Measurements from ENCODE around the gene PHETA2. TPM values are rescaled to one million over a fixed set of nuclear protein-coding genes. Genes with fewer than 3 reads are reported as not detected.

Gene PHETA2, protein sequence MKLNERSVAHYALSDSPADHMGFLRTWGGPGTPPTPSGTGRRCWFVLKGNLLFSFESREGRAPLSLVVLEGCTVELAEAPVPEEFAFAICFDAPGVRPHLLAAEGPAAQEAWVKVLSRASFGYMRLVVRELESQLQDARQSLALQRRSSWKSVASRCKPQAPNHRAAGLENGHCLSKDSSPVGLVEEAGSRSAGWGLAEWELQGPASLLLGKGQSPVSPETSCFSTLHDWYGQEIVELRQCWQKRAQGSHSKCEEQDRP
- total RNA-seq (2012; rRNA removed) (6.1 and 6.5 TPM in 2 replicates), polyA plus RNA-seq (2012; rRNA removed) (10.0 and 10.9 TPM in 2 replicates), Bru-seq, nascent RNA (percentile 61 among the genes with signal in this experiment), BruChase-seq, experiment 1, labeled RNA remaining after a 6-hour chase (percentile 43 among the genes with signal in this experiment), BruChase-seq, experiment 2, labeled RNA remaining after a 2-hour chase (percentile 72 among the genes with signal in this experiment)
- 8.8 and 10.2 TPM in 2 replicates for polyA plus RNA-seq (2012; cell fraction: cytosol; rRNA removed)
- polyA plus RNA-seq (2012; cell fraction: nucleus; rRNA removed; ENCODE audit: low replicate concordance): 16.5 and 17.8 TPM in 2 replicates
- long read RNA-seq, transcript PHETA2-201 (3 exons, 2,335 nt): major isoform, 19 of 28 reads
- long read RNA-seq, partial matches to known transcripts: 9 of 28 reads
- long read RNA-seq, other reads (novel, unspliced or antisense): 0 of 28 reads

DNA sequence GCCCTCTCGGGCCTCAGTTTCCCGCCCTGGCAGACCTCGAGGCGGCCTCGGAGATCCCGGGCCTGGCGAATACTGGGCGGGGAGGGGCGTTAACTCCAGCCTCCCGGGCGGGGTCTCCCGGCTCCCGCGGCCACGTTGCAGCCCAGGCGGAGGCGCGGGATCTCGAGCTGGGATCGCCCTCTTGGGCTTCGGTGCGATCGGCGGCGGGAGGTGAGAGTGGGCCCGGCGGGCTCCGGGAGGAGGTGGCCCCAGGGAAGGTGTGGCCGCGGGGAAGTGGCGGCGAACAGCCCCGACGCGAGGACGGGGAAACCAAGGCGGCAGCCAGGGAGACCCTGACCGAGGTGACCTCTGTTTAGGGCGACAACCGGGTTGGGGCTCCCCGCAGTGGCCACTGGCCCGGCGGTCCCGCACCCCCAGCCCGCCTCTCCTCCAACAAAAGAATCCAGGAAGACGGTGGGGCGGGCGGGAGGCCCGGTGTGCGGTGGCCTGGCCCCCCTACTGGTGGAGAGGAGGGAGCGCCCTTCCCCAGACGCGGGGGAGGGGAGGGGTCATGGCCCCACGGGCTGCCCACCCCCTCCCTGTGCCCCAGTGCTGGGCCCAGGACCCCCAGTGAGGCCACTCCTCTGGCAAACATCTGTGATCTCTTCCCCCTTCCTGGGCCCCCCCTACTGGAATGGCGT lies at the start of gene PHETA2:
Gene PHETA2, plus strand, starts transcription at position 117 of the 680 bp plus-strand sequence. CDS start 3,046 bp downstream, outside the sequence.
- DNase-seq (peak; percentile 25), ATAC-seq (ENCODE audit: low read depth) (peak; percentile 8)
- Histone ChIP-seq H2AK9ac (replicated peaks; ENCODE audit: low read depth, low read length, poor library complexity) (peak within 1 kb of the TSS; percentile 97), H4K5ac (ENCODE audit: low read depth, low read length) (peak within 1 kb of the TSS; percentile 96), H3K79me1 (ENCODE audit: low read depth in 1 of 2, low read length in 2 of 2) (peaks cover 15 to 51% of the 10 kb centered on the region in 2 experiments; a peak in 3 of 4 replicates), H3K27ac (ENCODE audit: insufficient read depth, low read length) (peak within 1 kb of the TSS; percentile 84), H3K23ac (ENCODE audit: low read depth, low read length) (peak within 1 kb of the TSS; percentile 82), H3K27me3 (ENCODE audit: control insufficient read depth, insufficient read depth, low read length) (no peaks in the 10 kb centered on the region), H2BK5ac (ENCODE audit: low read depth, low read length, poor library complexity, severe bottlenecking) (peak within 1 kb of the TSS; percentile 84), H2BK120ac (ENCODE audit: low read depth, low read length) (peak within 1 kb of the TSS; percentile 36; the same call in 1 of the 2 replicates), H3K4ac (ENCODE audit: low read depth, low read length) (peak within 1 kb of the TSS; percentile 92), H4K8ac (ENCODE audit: low read depth in 2 of 2, low read length in 2 of 2) (peak within 1 kb of the TSS; percentile 97), H3K4me1 (ENCODE audit: control insufficient read depth, insufficient read depth, low read length) (peaks cover 18% of the 10 kb centered on the region), H3K9me1 (ENCODE audit: insufficient read depth, low read length) (peaks cover 19% of the 10 kb centered on the region; the same call in 1 of the 2 replicates), H3K9me3 (ENCODE audit: control insufficient read depth, insufficient read depth, low read length) (no peaks in the 10 kb centered on the region), H3K9ac (ENCODE audit: low read depth, low read length) (peak within 1 kb of the TSS; percentile 95), H3K18ac (ENCODE audit: low read depth, low read length) (peak within 1 kb of the TSS; percentile 65), H2BK20ac (ENCODE audit: low read depth, low read length) (no peak within 1 kb of the TSS), H3K4me3 (ENCODE audit: insufficient read depth, low read depth, low read length) (peak within 1 kb of the TSS; percentile 84), H4K91ac (ENCODE audit: insufficient read depth, low read depth, low read length) (peak within 1 kb of the TSS; percentile 88), H3K56ac (ENCODE audit: extremely low read depth, insufficient read depth, low read length) (peak within 1 kb of the TSS; percentile 55; the same call in 1 of the 2 replicates), H4K20me1 (ENCODE audit: insufficient read depth, low read length) (0 out of 2 replicates have a peak, but pooled peaks cover 4% of the 10 kb centered on the region), H3K4me2 (ENCODE audit: low read depth, low read length) (peak within 1 kb of the TSS; percentile 63), H2AFZ (replicated peaks; ENCODE audit: low read length, poor library complexity) (peak within 1 kb of the TSS; percentile 95), H3K14ac (replicated peaks; ENCODE audit: low read depth, low read length) (peak within 1 kb of the TSS; percentile 91), H2AK5ac (ENCODE audit: low read depth, low read length) (peak within 1 kb of the TSS; percentile 86), H2BK15ac (ENCODE audit: low read depth, low read length) (peak within 1 kb of the TSS; percentile 47; the same call in 1 of the 3 replicates), H3K36me3 (ENCODE audit: control insufficient read depth, insufficient read depth, low read length) (peaks cover 11% of the 10 kb centered on the region)
- dilution Hi-C loops (cut with HindIII; ENCODE audit: low sequenced_read_pairs, unreplicated experiment) (no loop called here), intact Hi-C loops (cut with micrococcal nuclease) (no loop called here), in situ Hi-C loops (cut with MboI; ENCODE audit: low sequenced_read_pairs) (no loop called here)
- POLR2A ChIA-PET (ENCODE audit: unreplicated experiment): no interaction called here
- WGBS, 2 experiments (ENCODE audit: extremely low coverage in 2 of 2, insufficient read length in 1 of 2): 3% methylated on average over 28 of the region's 55 CpGs; no CpG with 5 or more reads in 1 of the 2 experiments
- BruUV-seq (replicated peaks): no TSS peak
- no peak for TF ChIP-seq SMC3 (IDR thresholded peaks at IDR 0.05; ENCODE audit: low read depth, low read length)
- peak; percentile 47; the same call in 1 of the 2 replicates for TF ChIP-seq MAZ (IDR thresholded peaks at IDR 0.05; ENCODE audit: borderline replicate concordance, low read depth, low read length)
- TF ChIP-seq RAD21 (IDR thresholded peaks at IDR 0.05; ENCODE audit: low read length): 0 out of 2 replicates have a peak, but pooled peaks have one; percentile 25
- peak; percentile 42; the same call in 1 of the 2 replicates for TF ChIP-seq POLR2A (IDR thresholded peaks at IDR 0.05; ENCODE audit: low read depth, low read length)
- TF ChIP-seq, protein P1, sequence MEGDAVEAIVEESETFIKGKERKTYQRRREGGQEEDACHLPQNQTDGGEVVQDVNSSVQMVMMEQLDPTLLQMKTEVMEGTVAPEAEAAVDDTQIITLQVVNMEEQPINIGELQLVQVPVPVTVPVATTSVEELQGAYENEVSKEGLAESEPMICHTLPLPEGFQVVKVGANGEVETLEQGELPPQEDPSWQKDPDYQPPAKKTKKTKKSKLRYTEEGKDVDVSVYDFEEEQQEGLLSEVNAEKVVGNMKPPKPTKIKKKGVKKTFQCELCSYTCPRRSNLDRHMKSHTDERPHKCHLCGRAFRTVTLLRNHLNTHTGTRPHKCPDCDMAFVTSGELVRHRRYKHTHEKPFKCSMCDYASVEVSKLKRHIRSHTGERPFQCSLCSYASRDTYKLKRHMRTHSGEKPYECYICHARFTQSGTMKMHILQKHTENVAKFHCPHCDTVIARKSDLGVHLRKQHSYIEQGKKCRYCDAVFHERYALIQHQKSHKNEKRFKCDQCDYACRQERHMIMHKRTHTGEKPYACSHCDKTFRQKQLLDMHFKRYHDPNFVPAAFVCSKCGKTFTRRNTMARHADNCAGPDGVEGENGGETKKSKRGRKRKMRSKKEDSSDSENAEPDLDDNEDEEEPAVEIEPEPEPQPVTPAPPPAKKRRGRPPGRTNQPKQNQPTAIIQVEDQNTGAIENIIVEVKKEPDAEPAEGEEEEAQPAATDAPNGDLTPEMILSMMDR (conservative IDR thresholded peaks at IDR 0.05; ENCODE audit: low read depth, low read length): peak; percentile 44
- CTCF ChIA-PET: interaction anchor here (0.6 kb wide), 1 partner anchor 313 kb away, joined by 5 read pairs; no protein-coding TSS in a partner anchor

Measured in IMR-90 (cell line).